Astrocyte of the spinal cord (primary cell): ENCODE results near the gene SLC66A2.

Source experiments
- DNase-seq: peaks from one replicate; pipeline ENCODE4 v3.0.0; 2011; ENCODE audit warnings: low read depth, low spot score
- H3K4me3 ChIP-seq: 2 replicates; pipeline ENCODE4 v1.5.1; 2011; ENCODE audit warnings: low read depth, mild to moderate bottlenecking, low read length, moderate library complexity
- in situ Hi-C: cut with HindIII; loops from 2 replicates; pipeline ENCODE4 v1.10.0; 2017; ENCODE audit warnings: low sequenced_read_pairs
- TF ChIP-seq, protein P1 (sequence below): IDR thresholded peaks from 2 replicates; pipeline ENCODE4 v1.5.1; 2012; ENCODE audit warnings: low read depth, mild to moderate bottlenecking, low read length, inconsistent platforms

SLC66A2 gene

DNA sequence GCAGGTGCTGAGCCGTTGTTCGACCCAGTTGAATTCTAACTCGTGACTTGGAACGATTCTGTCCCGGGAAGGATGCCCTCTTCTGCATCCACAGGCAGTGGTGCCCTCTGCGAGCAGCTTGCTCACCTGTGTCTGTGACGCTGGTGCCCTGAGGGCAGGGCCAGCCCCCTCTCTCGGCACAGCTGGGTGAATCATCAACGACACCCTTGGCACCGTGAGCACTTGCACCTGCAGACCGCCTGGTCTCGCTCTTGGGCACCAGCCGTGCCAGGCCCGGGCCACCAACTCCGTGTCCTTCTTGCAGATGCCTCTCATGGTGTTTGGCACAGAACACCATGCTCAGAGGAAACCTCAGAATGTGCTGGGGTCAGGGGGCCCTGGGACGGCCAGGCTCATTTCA is 75.0 kb downstream of the SLC66A2 start:
- no peak overlapping the region for H3K4me3 ChIP-seq
- DNase-seq, result no peak
- TF ChIP-seq, protein P1, sequence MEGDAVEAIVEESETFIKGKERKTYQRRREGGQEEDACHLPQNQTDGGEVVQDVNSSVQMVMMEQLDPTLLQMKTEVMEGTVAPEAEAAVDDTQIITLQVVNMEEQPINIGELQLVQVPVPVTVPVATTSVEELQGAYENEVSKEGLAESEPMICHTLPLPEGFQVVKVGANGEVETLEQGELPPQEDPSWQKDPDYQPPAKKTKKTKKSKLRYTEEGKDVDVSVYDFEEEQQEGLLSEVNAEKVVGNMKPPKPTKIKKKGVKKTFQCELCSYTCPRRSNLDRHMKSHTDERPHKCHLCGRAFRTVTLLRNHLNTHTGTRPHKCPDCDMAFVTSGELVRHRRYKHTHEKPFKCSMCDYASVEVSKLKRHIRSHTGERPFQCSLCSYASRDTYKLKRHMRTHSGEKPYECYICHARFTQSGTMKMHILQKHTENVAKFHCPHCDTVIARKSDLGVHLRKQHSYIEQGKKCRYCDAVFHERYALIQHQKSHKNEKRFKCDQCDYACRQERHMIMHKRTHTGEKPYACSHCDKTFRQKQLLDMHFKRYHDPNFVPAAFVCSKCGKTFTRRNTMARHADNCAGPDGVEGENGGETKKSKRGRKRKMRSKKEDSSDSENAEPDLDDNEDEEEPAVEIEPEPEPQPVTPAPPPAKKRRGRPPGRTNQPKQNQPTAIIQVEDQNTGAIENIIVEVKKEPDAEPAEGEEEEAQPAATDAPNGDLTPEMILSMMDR, result no peak
- in situ Hi-C loops, result no loop called here

DNA sequence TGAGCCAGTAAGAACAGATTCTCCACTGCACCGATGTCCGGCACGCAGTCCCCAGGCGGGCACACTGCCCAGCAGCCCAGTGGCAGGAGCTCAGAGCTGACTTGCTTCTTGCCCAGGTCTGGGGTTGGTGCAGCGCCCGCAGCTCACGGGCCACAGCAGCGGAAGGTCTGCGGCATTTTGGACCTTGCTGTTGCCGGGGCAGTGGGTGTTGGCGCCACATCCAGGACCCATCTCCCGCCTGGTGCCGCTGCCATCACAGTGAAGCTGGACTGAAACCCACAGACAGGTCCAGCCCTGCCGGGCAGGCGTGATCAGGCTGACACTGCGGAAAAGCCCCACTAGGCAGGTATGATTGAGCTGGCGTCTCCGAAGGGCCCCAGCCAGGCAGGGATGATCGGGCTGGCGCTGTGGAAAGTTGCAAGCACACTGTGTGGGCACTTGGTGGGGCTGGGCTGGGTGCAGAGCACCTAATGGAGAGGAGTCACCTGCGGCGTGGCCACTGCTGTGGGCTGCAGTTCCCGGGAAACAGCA is 75.5 kb downstream of the SLC66A2 start:
- DNase-seq, result no peak
- TF ChIP-seq, protein P1, result no peak
- in situ Hi-C loops, result no loop called here
- H3K4me3 ChIP-seq, result no peak overlapping the region

DNA sequence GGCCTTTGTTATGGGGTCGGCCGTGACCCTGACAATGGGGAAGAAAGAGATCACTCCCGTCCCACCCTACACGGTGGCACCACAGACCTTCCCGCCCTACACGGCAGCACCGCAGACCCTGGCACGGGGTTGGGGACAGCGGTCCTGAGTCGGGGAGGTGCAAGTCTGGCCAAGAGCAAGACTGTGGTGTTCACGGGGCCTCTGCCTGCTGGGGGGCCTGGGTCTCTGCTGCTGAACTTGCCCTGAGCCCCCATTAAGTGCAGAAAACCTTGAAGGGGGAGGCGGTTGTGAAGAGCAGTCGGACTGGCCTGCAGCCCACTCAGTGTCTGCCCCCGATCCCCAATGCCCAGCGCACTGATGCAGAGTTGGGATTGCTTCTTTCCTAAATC is 75.9 kb downstream of the SLC66A2 start:
- H3K4me3 ChIP-seq, result no peak overlapping the region
- DNase-seq, result no peak
- in situ Hi-C loops, result no loop called here
- TF ChIP-seq, protein P1, result no peak

DNA sequence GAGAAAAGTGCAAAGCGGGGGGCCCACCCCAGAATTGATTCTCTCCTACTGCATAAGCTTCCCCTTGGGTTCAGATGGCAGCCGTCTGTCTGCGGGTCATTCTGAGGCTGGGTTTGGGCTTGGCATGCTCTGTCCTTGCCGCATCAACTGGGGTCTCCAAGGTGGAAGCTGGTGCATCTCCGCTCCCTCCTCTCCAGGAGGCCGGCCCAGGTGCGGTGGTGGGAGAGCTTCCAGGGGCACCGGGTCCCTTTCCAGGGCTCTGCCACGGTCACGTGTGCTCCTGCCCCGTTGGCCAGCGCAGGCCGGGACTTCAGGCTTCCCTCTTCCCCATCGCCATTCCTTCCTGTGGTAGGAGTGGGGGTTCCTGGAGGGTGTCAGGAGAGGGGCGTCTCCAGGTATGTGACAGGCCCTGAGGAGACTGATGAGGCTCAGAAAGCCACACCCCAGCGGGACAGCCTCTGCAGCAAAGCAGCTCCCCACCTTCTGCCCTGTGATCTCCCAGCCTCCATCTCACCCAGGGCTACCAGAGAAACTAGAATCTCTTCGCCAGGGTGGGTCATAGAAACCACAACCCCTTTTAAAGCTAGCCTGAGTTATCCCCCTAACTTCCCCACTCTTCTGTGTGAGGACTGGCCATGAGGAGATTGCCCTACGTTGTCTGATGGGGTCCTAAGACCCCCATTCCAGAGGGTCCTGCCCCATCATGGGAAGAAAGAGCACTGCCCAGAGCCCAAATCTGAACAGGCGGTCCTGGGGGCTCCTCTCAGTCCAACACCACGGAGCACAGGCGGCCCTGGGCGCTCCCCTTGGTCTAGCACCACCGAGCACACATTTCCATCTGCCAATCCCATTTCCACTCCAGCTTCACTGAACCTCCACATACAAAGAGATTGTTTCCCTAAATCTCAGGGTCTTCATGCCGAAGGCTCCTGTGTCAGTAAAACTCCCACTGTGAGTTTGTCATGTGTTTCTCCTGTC is 76.6 kb downstream of the SLC66A2 start:
- no peak overlapping the region for H3K4me3 ChIP-seq
- TF ChIP-seq, protein P1, result no peak
- in situ Hi-C loops, result no loop called here

DNA sequence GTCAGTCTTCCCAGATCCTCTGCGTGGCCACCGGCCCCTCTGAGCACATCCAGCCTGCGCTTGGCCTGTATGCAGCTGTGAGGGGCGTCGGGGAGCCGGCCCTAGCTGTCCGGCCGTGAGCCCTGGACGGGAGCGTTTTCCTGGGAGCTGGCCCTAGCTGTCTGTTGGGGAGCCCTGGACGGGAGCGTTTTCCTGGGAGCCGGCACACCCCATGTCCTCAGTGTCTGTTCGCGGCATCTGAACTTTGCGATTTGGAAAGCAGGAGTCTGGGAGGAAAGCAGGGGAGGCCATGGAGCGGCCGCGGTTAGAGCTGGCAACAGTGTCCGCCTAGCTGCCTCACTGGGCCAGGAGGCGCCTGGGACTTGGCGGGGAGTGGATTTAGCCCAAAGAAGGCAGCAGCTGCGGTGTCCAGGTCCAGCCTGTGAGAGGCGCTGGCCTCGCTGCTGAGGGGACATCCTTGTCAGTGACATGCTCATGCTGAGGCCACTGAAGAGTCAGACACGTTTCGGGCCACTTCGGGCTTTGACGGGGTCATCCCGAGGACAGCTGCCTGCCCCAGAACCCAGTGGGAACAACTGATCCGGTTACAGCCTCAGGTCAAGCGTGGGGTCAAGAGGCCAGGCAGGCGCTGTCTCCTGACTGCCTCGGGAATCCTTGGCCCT is 77.9 kb downstream of the SLC66A2 start:
- TF ChIP-seq, protein P1, result no peak
- in situ Hi-C loops, result no loop called here
- H3K4me3 ChIP-seq, result no peak overlapping the region
- no peak for DNase-seq

More for the DNA sequence above, 76.6 kb downstream of the SLC66A2 start:
- DNase-seq, result no peak

DNA sequence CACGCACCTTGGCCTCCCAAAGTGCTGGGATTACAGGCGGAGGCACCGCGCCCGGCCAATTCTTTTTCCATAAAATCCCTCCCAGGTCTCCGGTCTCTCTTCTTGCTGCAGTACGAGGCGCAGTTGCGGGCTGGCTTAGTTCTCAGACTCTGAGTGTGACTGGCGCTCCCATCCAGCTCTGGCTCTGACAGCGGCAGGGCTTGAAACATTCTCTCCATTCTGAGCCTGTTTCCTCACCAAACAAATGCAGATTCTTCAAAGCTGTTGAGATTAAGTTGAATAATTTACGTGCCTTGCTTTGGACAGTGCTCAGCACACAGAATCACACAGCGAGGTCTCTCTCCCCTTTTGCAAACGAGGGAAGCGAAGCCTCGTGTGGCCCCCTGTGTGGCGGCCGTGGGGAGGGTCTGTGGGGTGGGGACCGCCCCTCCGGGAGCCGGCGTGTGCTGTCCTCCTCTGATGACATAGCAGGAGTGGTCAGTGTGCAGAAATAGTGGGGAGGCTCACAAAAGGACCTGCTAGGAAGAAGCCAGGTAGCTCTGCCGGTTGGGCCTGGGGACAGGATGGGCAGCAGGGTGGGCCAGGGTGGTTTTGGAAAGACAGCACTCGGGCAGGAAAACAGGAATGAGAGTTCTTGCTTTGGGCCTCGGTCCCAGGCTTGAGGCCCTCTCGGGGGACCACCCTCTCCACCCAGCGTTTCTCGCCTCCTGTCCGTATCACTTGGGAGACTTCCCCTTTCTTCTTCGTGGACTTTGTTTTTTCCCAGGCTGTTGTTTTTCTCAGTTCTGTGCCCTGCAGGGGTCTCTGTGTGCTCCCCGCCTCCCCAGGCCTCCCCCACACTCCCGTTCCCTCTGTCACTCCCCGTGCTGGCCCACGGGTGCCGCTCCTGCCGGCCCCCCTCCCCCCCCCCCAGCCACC is 78.7 kb downstream of the SLC66A2 start:
- in situ Hi-C loops, result no loop called here
- DNase-seq, result no peak
- TF ChIP-seq, protein P1, result no peak
- no peak overlapping the region for H3K4me3 ChIP-seq
